K562 (cell line): Measurements from ENCODE around the gene FTL. TPM values are rescaled to one million over a fixed set of nuclear protein-coding genes. Genes with fewer than 3 reads are reported as not detected.
A peak's percentile ranks its signal among the peaks of the same experiment; 100 is the strongest.

Source experiments
- CAMTA2 ChIP-seq: fragments of 250-450 bp; sonication (Bioruptor Pico); conservative IDR thresholded peaks from 2 replicates; pipeline ENCODE4 v1.5.1; 2022
- CREBBP ChIP-seq: IDR thresholded peaks from one replicate; pipeline ENCODE4 v1.6.1; 2012; ENCODE audit warnings: low read depth, mild to moderate bottlenecking, control low read depth, inconsistent platforms, low read length
- ELF4 ChIP-seq: fragments of 450-650 bp; formaldehyde crosslinking; IDR thresholded peaks from 2 replicates; pipeline ENCODE4 v1.4.0; 2022; ENCODE audit warnings: missing genetic modification characterization
- NFRKB ChIP-seq: fragments of 450-650 bp; IDR thresholded peaks from 2 replicates; pipeline ENCODE4 v1.6.1; 2016; ENCODE audit warnings: low read depth
- POLR2A ChIP-seq: fragments of 450-650 bp; conservative IDR thresholded peaks from 2 replicates; pipeline ENCODE4 v1.6.1; 2016
- ZNF584 ChIP-seq: fragments of 200-800 bp; sonication (Bioruptor generic); IDR thresholded peaks from 2 replicates; pipeline ENCODE4 v1.6.1; 2016; ENCODE audit warnings: low read depth, mild to moderate bottlenecking, missing genetic modification characterization, missing compliant biosample characterization
- polyA plus RNA-seq, 8 experiments: library from polyadenylated mRNA; depleted of rRNA in 4 of 8; stranded (reverse) in 5 of 8; unstranded in 3 of 8; fragments of >200 nt; fragmentation: Nextera tagmentation in 2 of 8; fragmentation: Illumina TruSeq in 1 of 8; extraction: Ambion mirVana in 2 of 8; extraction: Trizol in 1 of 8; gene quantifications; 2 replicates each; pipeline versions ENCODE4 v1.2.1 to v1.2.3, GENCODE V29; 2011 to 2014; ENCODE audit warnings: inconsistent platforms in 1 of 8, missing spikeins in 1 of 8
- total RNA-seq, 7 experiments: library from RNA; depleted of rRNA in 6 of 7; stranded (reverse); fragments of >200 nt in 6 of 7; fragmentation: Illumina TruSeq in 2 of 7; extraction: Trizol in 2 of 7; gene quantifications; 2 replicates each; pipeline versions ENCODE4 v1.2.1 to v1.2.3, GENCODE V29; 2011 to 2021; ENCODE audit warnings: low replicate concordance in 1 of 7
- TF ChIP-seq, protein P1 (sequence below): fragments of 150-350 bp; IDR thresholded peaks from 2 replicates; pipeline ENCODE4 v1.6.1; 2014; ENCODE audit warnings: low read depth, mild to moderate bottlenecking, low read length, borderline replicate concordance
- TF ChIP-seq, protein P2 (sequence below): sonication (generic); formaldehyde crosslinking; IDR thresholded peaks from 2 replicates; pipeline ENCODE4 v1.8.0; 2023; ENCODE audit warnings: mild to moderate bottlenecking, missing genetic modification reagents
- TF ChIP-seq, protein P3 (sequence below): sonication (generic); formaldehyde crosslinking; IDR thresholded peaks from 2 replicates; pipeline ENCODE4 v1.8.0; 2022; ENCODE audit warnings: mild to moderate bottlenecking, missing genetic modification reagents

Gene FTL
- total and polyA plus RNA-seq, 9 of the 15 experiments (the other 6 are each of a cell fraction or from before 2014, with no cell fraction given): 1,231 to 27,415 (median 3,965) TPM

DNA sequence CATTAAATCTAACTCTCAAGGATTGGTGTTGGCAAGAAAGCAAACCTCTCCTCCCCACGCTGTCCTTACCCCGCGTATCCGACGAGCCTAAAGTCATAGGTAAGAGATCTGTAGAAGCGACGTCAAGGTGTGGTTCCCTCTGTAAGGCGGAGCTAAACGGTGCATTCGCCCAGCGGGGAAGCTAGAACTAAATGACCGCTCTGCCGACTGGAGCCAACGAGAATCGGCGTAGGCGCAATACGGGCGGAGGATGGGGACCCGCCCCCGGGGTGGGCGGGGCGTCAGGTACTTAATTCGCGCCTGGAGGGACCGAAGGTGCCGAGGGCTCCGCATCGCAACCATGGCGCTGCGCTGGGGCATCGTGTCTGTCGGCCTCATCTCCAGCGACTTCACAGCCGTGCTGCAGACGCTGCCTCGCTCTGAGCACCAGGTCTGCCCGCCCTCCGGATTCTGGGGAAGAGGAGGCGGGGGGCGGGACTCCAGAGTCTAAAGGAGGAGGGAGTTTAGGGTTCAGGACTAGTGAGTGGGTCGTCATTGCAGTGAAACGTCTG is 31.7 kb upstream of the FTL start, which contains the start of gene DHDH (continued):
- TF ChIP-seq, protein P1, sequence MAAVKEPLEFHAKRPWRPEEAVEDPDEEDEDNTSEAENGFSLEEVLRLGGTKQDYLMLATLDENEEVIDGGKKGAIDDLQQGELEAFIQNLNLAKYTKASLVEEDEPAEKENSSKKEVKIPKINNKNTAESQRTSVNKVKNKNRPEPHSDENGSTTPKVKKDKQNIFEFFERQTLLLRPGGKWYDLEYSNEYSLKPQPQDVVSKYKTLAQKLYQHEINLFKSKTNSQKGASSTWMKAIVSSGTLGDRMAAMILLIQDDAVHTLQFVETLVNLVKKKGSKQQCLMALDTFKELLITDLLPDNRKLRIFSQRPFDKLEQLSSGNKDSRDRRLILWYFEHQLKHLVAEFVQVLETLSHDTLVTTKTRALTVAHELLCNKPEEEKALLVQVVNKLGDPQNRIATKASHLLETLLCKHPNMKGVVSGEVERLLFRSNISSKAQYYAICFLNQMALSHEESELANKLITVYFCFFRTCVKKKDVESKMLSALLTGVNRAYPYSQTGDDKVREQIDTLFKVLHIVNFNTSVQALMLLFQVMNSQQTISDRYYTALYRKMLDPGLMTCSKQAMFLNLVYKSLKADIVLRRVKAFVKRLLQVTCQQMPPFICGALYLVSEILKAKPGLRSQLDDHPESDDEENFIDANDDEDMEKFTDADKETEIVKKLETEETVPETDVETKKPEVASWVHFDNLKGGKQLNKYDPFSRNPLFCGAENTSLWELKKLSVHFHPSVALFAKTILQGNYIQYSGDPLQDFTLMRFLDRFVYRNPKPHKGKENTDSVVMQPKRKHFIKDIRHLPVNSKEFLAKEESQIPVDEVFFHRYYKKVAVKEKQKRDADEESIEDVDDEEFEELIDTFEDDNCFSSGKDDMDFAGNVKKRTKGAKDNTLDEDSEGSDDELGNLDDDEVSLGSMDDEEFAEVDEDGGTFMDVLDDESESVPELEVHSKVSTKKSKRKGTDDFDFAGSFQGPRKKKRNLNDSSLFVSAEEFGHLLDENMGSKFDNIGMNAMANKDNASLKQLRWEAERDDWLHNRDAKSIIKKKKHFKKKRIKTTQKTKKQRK: no peak
- TF ChIP-seq CREBBP: no peak
- TF ChIP-seq, protein P2, sequence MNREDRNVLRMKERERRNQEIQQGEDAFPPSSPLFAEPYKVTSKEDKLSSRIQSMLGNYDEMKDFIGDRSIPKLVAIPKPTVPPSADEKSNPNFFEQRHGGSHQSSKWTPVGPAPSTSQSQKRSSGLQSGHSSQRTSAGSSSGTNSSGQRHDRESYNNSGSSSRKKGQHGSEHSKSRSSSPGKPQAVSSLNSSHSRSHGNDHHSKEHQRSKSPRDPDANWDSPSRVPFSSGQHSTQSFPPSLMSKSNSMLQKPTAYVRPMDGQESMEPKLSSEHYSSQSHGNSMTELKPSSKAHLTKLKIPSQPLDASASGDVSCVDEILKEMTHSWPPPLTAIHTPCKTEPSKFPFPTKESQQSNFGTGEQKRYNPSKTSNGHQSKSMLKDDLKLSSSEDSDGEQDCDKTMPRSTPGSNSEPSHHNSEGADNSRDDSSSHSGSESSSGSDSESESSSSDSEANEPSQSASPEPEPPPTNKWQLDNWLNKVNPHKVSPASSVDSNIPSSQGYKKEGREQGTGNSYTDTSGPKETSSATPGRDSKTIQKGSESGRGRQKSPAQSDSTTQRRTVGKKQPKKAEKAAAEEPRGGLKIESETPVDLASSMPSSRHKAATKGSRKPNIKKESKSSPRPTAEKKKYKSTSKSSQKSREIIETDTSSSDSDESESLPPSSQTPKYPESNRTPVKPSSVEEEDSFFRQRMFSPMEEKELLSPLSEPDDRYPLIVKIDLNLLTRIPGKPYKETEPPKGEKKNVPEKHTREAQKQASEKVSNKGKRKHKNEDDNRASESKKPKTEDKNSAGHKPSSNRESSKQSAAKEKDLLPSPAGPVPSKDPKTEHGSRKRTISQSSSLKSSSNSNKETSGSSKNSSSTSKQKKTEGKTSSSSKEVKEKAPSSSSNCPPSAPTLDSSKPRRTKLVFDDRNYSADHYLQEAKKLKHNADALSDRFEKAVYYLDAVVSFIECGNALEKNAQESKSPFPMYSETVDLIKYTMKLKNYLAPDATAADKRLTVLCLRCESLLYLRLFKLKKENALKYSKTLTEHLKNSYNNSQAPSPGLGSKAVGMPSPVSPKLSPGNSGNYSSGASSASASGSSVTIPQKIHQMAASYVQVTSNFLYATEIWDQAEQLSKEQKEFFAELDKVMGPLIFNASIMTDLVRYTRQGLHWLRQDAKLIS (CRISPR knock-in tag): no peak
- TF ChIP-seq ELF4: peak; percentile 9; the same call in 1 of the 2 replicates
- TF ChIP-seq, protein P3, sequence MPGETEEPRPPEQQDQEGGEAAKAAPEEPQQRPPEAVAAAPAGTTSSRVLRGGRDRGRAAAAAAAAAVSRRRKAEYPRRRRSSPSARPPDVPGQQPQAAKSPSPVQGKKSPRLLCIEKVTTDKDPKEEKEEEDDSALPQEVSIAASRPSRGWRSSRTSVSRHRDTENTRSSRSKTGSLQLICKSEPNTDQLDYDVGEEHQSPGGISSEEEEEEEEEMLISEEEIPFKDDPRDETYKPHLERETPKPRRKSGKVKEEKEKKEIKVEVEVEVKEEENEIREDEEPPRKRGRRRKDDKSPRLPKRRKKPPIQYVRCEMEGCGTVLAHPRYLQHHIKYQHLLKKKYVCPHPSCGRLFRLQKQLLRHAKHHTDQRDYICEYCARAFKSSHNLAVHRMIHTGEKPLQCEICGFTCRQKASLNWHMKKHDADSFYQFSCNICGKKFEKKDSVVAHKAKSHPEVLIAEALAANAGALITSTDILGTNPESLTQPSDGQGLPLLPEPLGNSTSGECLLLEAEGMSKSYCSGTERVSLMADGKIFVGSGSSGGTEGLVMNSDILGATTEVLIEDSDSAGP (CRISPR knock-in tag): no peak
- no peak for TF ChIP-seq CAMTA2 (CRISPR knock-in tag)
- no peak for TF ChIP-seq ZNF584 (CRISPR knock-in tag)
- TF ChIP-seq POLR2A: peak; percentile 63
- TF ChIP-seq NFRKB: no peak
